DMS153 (cell line): Measurements from ENCODE around the gene CTBP1.

ENCODE experiments used
- DNase-seq: peaks from one replicate; lab custom pipeline; 2025; lab: John Stamatoyannopoulos, UW

Gene CTBP1

DNA sequence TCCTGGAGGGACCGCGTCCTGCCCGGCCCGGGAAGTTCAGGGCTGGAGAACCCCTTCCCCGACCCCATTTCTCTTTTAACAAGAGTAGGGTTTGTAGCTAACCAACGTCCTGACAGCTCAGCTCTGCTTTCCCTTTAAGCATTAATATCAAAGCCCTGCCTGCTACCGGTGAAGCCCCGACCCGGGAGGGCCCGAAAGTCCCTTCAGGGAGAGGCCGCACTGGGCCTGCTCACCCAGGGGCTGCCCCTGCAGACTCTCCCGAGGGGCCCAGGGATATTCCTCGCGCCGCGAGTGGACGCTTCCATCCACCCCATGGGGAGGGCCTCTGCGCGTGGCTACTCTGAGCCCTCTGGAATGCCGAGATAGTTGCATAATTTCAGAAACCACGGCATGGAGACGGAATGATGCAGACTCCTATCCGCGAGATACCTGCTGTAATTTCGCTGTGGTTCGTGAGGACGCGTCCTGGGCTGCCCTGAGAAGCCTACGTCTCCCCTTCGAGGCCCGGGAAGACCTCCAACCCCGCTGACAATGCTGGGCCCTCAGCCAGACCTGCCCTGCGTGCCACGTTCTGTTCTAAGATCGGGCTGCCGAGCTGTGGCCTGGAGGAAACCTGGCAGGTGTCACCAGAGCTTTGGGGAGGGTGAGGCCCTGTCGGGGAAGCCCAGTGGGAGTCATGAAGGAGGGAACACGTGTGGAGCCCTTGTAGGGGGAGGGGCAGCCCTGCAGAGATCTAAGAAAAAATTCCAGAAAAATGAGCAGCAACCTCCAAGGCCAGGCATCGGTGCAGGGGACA is 999 bp upstream of the CTBP1 start:
- DNase-seq, result no peak

- no peak for DNase-seq
Observed at GRCh38 chr4:1249148-1249730, 309 bp upstream of the CTBP1 start.

- no peak for DNase-seq
Observed at GRCh38 chr4:1247864-1248244, 1.1 kb downstream of the CTBP1 start.

- DNase-seq, result no peak
Observed at GRCh38 chr4:1246901-1247863, 1.7 kb downstream of the CTBP1 start.

DNA sequence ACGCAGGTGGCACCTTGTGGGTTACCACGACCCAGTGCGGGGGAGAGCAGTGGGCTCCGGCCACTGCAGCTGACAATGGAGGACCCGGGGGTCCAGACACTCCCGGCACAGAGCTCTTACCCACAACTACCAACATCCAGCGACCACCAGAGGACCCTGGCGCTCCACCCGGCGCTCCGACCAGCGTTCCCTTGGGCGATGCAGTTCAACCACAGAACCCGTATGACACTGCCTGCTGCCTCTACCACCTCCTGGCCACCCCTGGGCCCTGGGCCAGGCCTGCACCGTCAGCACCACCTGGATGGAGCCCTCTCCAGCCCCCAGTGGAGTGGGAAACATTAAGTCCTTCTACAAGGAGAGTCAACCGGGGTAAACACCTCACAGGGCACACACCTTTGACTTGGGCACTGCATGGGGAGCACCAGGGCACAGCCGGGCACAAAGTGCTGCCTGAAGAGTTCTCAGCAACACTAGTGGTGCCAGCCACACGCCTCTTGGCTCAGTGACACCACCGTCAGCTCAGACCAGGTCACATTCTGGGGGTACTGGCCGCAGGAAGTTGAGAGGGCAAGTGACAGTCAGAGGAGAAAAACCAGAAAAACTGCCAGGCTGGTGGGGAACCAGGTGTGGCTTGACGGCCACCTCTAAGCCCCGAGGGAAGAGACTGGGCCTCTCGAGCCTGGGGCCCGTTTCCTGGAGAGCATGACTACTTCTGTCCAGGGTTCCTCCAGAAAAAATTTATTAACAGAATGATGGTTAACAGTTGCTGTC is 2.6 kb downstream of the CTBP1 start:
- DNase-seq, result no peak

DNA sequence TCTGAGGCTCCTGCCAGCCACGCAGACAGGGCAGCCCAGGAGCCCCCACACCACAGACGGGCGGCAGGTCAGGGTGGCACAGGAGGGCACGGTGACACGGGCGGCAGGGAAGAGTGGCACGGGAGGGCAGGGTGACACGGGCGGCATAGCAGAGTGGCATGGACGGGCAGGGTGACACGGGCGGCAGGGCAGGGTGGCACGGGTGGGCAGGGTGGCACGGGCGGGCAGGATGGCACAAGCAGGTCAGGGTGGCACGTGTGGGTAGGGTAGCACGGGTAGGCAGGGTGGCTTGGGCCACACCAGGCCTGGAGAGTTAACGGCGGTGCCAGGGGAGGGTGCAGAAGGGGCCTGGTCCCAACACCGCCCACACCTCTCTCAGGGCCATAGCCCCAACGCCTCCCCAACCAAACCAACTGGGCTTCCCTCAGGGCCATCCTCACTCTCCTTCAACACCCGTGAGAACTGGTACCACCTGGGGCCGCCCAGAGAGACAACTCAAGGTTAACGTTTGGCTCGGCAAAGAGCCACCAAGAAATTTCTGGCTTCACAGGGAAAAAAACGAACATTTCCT is 3.4 kb downstream of the CTBP1 start:
- no peak for DNase-seq

GRCh38 chr4:1244978-1245471 is 3.9 kb downstream of the CTBP1 start:
- DNase-seq, result no peak

DNA sequence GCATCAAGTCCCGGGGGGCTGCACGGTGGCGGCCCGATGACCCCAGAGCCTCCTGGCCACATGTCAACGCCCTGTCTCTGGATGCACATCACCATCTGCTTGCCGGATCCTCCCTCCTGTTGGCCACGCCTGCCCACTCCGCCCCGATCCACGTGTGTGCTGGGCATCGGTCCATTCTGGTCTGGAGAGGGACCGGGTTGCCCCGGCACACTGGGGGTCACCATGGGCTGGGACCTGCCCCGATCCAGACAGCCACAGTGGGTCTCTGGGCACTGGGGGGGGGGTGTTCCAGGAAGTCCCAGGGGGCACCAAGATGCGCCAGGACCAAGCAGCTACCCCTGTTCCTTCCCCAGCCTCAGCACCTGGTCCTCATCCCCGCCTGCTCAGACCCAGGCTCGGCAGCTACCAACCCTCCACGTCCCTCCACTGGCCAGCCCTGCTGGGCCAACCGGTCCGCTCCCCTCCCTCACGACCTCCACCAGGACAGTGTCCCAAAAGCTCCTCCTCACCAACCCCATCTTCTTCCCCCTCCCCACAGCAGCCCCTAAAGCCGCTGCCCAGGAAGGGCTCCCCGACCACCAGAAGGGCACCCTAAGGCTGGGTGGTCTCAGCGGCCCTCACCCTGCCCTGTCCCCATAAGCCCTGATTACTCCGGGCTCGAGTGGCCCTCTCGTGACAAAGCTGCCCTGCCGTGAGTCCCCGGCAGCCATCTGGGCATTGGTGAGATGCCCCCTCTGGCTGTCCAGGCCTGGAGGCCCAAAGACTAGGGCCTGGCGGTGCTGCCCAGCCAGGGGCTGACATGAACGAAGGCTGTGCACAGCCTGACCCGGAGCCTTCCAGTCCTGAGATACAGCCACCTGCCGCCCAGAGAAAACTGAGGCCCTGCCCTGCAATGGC is 4.6 kb downstream of the CTBP1 start:
- DNase-seq, result no peak

- no peak for DNase-seq
Observed at GRCh38 chr4:1243451-1244080, 5.4 kb downstream of the CTBP1 start.

DNA sequence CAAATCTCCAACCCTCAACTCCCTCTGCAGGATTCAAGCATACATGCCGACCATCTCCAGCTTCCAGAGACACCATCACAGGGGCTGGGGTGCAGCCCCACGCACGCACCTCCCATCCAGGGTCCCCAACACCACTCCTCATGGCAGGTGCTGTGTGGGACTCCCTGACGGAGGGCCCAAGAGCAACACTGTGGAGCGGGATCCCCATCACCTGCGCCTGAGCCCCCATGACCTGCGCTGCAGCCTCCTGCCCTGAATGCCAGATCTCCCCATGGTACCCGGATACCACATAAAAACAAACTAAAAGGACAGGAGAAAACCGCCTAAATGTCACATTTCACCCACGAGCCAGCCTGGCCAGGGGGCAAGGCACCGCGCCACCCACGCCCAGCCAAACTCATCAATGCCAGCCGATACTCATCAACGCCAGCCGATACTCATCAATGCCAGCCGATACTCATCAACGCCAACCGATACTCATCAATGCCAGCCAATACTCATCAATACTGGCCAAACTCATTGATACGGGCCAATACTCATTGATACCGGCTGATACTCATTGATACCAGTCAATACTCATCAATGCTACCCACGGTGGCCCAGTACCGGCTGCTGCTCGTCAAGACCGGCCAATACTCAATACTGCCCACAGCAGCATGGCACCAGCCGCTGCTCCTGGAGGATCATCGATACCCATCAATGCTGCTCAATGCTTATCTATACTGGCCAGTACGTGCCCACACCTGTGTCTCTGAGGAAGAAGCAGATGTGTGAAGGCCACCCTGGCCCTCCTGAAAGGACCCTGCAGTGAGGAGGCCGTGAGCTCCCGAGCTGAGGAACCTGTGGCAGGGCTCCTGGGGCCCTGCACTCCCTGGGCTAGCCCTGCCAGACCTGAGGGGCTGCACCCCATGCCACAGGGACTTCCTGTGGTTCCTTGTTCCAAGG is 6.2 kb downstream of the CTBP1 start:
- DNase-seq, result no peak

DNA sequence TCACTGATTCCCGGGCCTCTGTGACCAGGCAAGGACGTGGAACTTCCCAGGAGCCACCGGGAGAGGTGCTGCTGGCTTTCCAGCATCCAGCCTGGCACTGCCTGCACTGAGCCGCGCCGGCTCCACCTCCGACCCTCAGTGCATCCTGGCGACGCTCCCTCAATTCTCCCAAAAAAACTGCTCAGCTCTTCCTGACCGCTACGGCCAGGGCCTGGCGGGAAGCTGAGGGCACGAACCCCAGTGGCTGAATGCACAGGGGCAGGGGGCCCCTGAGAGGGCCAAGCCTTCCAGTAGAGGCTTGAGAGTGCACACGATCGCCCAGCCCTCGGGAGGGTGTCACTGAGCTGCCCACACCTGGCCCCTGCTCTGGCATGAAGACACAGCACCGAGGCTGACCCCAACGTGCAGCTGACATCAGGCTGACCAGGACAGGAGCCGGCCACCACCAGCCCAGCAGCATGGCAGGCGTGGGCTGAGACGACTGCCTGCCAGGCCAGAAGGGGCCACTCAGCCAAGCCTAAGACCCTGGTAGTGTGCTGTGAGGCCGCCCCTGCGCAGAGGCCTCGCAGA is 6.9 kb downstream of the CTBP1 start:
- DNase-seq, result no peak

DNA sequence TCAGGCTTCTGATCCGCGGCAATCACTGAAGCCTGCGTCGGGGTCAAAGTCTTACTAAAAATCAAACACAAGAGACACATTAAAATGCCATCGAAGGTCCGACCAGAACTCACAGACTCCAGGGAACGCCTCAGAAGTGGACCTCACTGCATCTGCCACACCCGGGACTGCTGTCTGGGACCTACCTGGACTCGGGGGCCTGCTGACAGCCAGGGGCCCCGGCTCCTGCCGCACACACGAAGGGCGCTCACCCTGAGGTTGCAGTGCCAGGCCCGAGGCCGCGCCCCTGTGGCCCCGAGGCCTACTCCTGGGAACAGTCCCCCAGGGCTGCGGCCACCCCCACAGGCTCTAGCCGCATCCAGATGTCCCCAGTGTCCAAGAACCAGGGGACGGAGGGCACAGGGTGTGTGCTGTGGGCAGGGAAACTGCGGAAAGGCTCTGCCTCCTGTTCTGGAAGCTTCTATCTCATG is 7.4 kb downstream of the CTBP1 start:
- DNase-seq, result no peak

- no peak for DNase-seq
Observed at GRCh38 chr4:1240721-1241465, 8.0 kb downstream of the CTBP1 start.

DNA sequence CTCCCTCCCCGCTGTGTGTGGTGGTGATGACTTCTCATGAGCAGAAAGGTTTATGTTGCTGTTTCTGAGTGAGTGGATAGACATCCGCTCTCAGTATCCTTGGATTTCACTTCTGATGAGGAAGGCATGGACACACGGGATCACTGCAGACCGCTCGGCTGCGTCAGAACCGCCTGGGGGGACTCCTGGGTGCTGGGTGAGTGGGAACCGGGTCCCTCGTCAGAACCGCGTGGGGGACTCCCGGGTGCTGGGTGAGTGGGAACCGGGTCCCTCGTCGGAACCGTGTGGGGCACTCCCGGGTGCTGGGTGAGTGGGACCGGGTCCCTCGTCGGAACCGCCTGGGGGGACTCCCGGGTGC is 9.0 kb downstream of the CTBP1 start:
- no peak for DNase-seq

DNA sequence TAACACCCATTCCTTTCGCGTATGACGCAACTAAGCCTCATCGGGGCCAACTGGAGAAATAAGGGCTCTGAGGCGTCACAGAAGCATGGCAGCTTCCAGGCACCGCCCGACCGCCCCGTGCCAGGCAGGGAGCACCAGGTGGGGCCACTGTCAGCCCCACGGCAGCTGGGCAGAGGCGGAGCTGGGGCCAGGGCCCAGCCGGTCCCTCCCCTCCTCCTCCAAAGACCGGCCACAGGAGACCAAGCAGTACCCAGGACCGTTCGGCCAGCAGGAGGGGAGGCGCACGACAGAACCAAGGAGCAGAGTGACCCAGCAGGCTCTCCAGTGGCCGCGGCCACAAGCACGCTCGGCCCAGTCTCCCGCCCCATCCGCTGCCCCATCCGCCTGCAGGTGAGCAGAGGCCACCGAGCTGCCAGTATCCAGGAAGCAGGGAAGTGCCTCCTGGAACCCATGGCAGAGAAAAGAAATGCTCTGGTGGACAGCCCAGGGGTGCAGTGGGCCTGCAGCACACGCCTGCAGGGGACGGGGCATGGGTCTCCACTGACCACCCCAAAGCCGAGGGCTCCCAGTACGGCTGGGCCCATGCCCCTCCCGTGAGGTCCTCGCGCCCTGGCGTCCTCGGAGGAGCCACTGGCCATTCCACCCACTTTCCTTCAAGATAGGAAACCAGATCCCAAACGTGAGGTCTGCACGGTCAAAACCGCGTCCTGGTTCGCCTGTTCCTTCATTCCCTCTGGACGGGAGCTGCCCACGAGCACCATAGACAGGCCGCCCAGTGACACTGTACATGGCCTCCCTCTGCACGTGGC is 9.6 kb downstream of the CTBP1 start:
- no peak for DNase-seq

DNA sequence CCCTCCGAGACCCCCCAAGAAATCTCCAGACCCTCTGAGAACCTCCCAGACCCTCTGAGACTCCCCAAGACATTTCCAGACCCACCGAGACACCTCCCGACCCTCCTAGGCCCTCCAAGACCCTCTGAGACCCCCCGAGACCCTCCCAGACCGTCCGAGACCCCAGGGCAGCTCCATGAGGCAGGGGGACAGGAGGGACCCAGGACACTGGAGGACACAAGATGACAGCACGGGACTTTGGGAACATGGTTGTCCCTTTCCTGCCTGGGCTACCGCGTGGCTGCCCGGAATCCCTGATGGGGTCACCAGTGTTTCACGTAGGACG is 10.3 kb downstream of the CTBP1 start:
- no peak for DNase-seq
